Heart left ventricle (tissue), 13 donors: ENCODE data around the gene ACAD11.

ENCODE experiments used
- POLR2A ChIP-seq, 2 donors: fragments of 450-650 bp; IDR thresholded peaks; one replicate each; pipeline ENCODE4 v1.6.1; 2017; ENCODE audit warnings: antibody characterized with exemption in 2 of 2, mild to moderate bottlenecking in 2 of 2, moderate library complexity in 2 of 2
- TF ChIP-seq, protein P1 (sequence below), 12 donors: fragments of 200-600 bp; sonication (generic) in 4 of 12; IDR thresholded peaks; one replicate each; pipeline versions ENCODE4 v1.5.0 to v1.8.0; 2018 to 2022; ENCODE audit warnings: antibody characterized with exemption in 12 of 12, mild to moderate bottlenecking in 5 of 12
- donor health status: ischemic (EF 13 %, LVEDD 7.1; RV severe dilation, severe dysfunction).
- donor health status: DM: no; HTN: yes; CAD: no.
- donor health status: DM: no; HTN: no; CAD: no.
- donor health status: ischemic (EF 25% LVEDD 6.9; RV normal size, moderate dysfunction).
- donor health status: ischemic (EF 25% LVEDD 5.7; RV mildly dilated, moderate dysfunction).
- donor health status: ischemic (EF 35%, LVEDD 5.7; RV mildly dilated, moderate dysfunction).
- donor health status: nonischemic (EF 11% LVEDD 7.7; RV severe dilation, severe dysfunction).
- donor health status: DM: yes; HTN: yes; CAD: no.
- donor health status: PGD.
- donor health status: ischemic (EF 29% LVEDD 5.4; RV normal size, mild dysfunction).
- donor health status: nonischemic (EF 23%, LVEDD 6.1; RV moderate dilation, normal function).

- TF ChIP-seq, protein P1, sequence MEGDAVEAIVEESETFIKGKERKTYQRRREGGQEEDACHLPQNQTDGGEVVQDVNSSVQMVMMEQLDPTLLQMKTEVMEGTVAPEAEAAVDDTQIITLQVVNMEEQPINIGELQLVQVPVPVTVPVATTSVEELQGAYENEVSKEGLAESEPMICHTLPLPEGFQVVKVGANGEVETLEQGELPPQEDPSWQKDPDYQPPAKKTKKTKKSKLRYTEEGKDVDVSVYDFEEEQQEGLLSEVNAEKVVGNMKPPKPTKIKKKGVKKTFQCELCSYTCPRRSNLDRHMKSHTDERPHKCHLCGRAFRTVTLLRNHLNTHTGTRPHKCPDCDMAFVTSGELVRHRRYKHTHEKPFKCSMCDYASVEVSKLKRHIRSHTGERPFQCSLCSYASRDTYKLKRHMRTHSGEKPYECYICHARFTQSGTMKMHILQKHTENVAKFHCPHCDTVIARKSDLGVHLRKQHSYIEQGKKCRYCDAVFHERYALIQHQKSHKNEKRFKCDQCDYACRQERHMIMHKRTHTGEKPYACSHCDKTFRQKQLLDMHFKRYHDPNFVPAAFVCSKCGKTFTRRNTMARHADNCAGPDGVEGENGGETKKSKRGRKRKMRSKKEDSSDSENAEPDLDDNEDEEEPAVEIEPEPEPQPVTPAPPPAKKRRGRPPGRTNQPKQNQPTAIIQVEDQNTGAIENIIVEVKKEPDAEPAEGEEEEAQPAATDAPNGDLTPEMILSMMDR (IDR thresholded peaks at IDR 0.05), result no peak
- no peak for TF ChIP-seq POLR2A (IDR thresholded peaks at IDR 0.05)
Observed at GRCh38 chr3:132637590-132637989, 22.0 kb downstream of the ACAD11 start.
